HEK293 (cell line): Measurements from ENCODE around the gene KLK1.

ENCODE experiments used
- CTCF ChIP-seq: fragments of 450-650 bp; formaldehyde crosslinking; IDR thresholded peaks from 2 replicates; pipeline ENCODE4 v1.5.1; 2016; ENCODE audit warnings: missing biosample characterization, missing genetic modification characterization
- IKZF3 ChIP-seq: fragments of 450-650 bp; IDR thresholded peaks from 2 replicates; pipeline ENCODE4 v1.5.0; 2018; ENCODE audit warnings: missing biosample characterization, mild to moderate bottlenecking, missing genetic modification characterization, moderate library complexity
- MYNN ChIP-seq: fragments of 450-650 bp; formaldehyde crosslinking; IDR thresholded peaks from 2 replicates; pipeline ENCODE4 v1.5.1; 2016; ENCODE audit warnings: missing biosample characterization, missing genetic modification characterization, borderline replicate concordance
- SETDB1 ChIP-seq: IDR thresholded peaks from one replicate; pipeline ENCODE4 v1.6.1; 2017; ENCODE audit warnings: mild to moderate bottlenecking, low read length, moderate library complexity, mixed read lengths; ENCODE audit not compliant: insufficient read length
- ZNF140 ChIP-seq: fragments of 450-650 bp; formaldehyde crosslinking; IDR thresholded peaks from 2 replicates; pipeline ENCODE4 v1.5.1; 2016; ENCODE audit warnings: missing biosample characterization, missing genetic modification characterization
- ZNF146 ChIP-seq: fragments of 450-650 bp; formaldehyde crosslinking; IDR thresholded peaks from 2 replicates; pipeline ENCODE4 v1.5.1; 2016; ENCODE audit warnings: missing biosample characterization, missing genetic modification characterization

- TF ChIP-seq CTCF (tag by site-specific recombination): no peak
- no peak for TF ChIP-seq SETDB1
- TF ChIP-seq ZNF146 (tag by site-specific recombination): no peak
- no peak for TF ChIP-seq ZNF140 (tag by site-specific recombination)
- TF ChIP-seq IKZF3 (tag by site-specific recombination): no peak
- TF ChIP-seq MYNN (tag by site-specific recombination): no peak
Observed at GRCh38 chr19:50777830-50778303, 45.7 kb downstream of the KLK1 start.
